WERI-Rb-1 (cell line): ENCODE results near the gene PIGM.

Experiments
- DNase-seq: peaks from one replicate; pipeline ENCODE4 v3.0.0-alpha.2; 2020
- H3K27ac ChIP-seq: fragments of 250-450 bp; sonication (Bioruptor Pico); 2 replicates; pipeline ENCODE4 v1.5.1; 2020; ENCODE audit warnings: mild to moderate bottlenecking, moderate library complexity
- H3K27me3 ChIP-seq: fragments of 250-450 bp; sonication (Bioruptor Pico); 2 replicates; pipeline ENCODE4 v1.5.1; 2021; ENCODE audit warnings: mild to moderate bottlenecking, low read depth, moderate library complexity; ENCODE audit not compliant: insufficient read depth, severe bottlenecking
- H3K36me3 ChIP-seq: fragments of 250-450 bp; sonication (Bioruptor Pico); 2 replicates; pipeline ENCODE4 v1.5.1; 2020; ENCODE audit warnings: mild to moderate bottlenecking, moderate library complexity
- H3K4me3 ChIP-seq: 2 replicates; pipeline ENCODE4 v1.5.1; 2011; ENCODE audit warnings: low read depth, mild to moderate bottlenecking, control low read depth, low read length
- H3K9me3 ChIP-seq: fragments of 250-450 bp; sonication (Bioruptor Pico); 2 replicates; pipeline ENCODE4 v1.5.1; 2021; ENCODE audit warnings: mild to moderate bottlenecking, moderate library complexity; ENCODE audit not compliant: severe bottlenecking
- CTCF ChIP-seq: IDR thresholded peaks from 2 replicates; pipeline ENCODE4 v1.5.1; 2011; ENCODE audit warnings: low read depth, mild to moderate bottlenecking, control low read depth, inconsistent platforms, low read length

PIGM gene

GRCh38 chr1:160064164-160064563 is 32.4 kb upstream of the PIGM start:
- no peak overlapping the region for H3K27ac ChIP-seq
- no peak for DNase-seq
- TF ChIP-seq CTCF = no peak
- H3K27me3 ChIP-seq = peaks cover 2% of the 10 kb centered on the region
- H3K36me3 ChIP-seq = no peaks in the 10 kb centered on the region
- no peak overlapping the region for H3K4me3 ChIP-seq
- H3K9me3 ChIP-seq = no peaks in the 10 kb centered on the region

- Histone ChIP-seq H3K9me3 (no peaks in the 10 kb centered on the region), H3K27me3 (no peaks in the 10 kb centered on the region), H3K4me3 (no peak overlapping the region), H3K27ac (no peak overlapping the region), H3K36me3 (no peaks in the 10 kb centered on the region)
- TF ChIP-seq CTCF = no peak
- no peak for DNase-seq
Observed at GRCh38 chr1:160063176-160063575, 31.4 kb upstream of the PIGM start.

- H3K36me3 ChIP-seq = no peaks in the 10 kb centered on the region
- H3K27me3 ChIP-seq = no peaks in the 10 kb centered on the region
- H3K27ac ChIP-seq = no peak overlapping the region
- no peak overlapping the region for H3K4me3 ChIP-seq
- TF ChIP-seq CTCF = no peak
- no peaks in the 10 kb centered on the region for H3K9me3 ChIP-seq
- no peak for DNase-seq
Observed at GRCh38 chr1:160062230-160062532, 30.4 kb upstream of the PIGM start.

- H3K36me3 ChIP-seq = no peaks in the 10 kb centered on the region
- no peak overlapping the region for H3K4me3 ChIP-seq
- H3K27me3 ChIP-seq = no peaks in the 10 kb centered on the region
- no peak for TF ChIP-seq CTCF
- DNase-seq = no peak
- H3K27ac ChIP-seq = no peak overlapping the region
- H3K9me3 ChIP-seq = no peaks in the 10 kb centered on the region
Observed at GRCh38 chr1:160061369-160062229, 29.8 kb upstream of the PIGM start.

GRCh38 chr1:160058087-160058486 is 26.3 kb upstream of the PIGM start:
- TF ChIP-seq CTCF = no peak; the same call in 1 of the 2 replicates
- no peaks in the 10 kb centered on the region for H3K27me3 ChIP-seq
- H3K4me3 ChIP-seq = no peak overlapping the region
- no peaks in the 10 kb centered on the region for H3K36me3 ChIP-seq
- no peaks in the 10 kb centered on the region for H3K9me3 ChIP-seq
- no peak for DNase-seq
- H3K27ac ChIP-seq = no peak overlapping the region
